ENCODE results near the gene TNFRSF14. TPM values are rescaled to one million over a fixed set of nuclear protein-coding genes. Genes with fewer than 3 reads are reported as not detected.
A peak's percentile ranks its signal among the peaks of the same experiment; 100 is the strongest.

Gene TNFRSF14
- total RNA-seq, 2 experiments from 2014 or later: 131 to 134 TPM

DNA sequence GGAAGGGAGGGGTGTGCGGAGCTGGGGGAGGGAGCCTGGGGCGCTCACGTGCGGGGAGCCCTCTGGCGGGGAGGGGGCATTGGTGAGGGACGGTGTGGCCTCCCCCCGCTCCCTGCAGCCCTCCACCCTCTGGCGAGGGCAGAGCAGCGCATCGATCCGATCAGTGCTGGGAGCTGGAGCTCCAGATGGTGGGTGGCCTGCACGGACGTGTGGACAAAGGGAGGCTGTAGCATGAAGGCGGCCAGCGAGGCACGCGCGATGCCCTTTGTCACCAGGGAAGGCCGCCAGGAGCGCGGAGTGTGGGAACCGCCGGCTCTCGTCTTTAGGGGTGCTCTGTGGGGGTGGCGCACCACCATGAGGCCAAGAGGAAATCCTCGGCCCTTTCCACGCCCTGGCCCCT lies 20.7 kb upstream of the TNFRSF14 start:
- ATAC-seq (ENCODE audit: low read depth) (no peak), DNase-seq (no peak)
- POLR2A ChIA-PET: interaction anchor here (1.2 kb wide), 1 partner anchor 9 kb away, joined by 5 read pairs; the partner anchor contains the start of gene PANK4
- Mint-ChIP-seq H3K4me3 (no peak overlapping the region), H3K4me1 (peaks cover 1% of the 10 kb centered on the region), H3K27me3 (peaks cover 10% of the 10 kb centered on the region), H3K36me3 (no peaks in the 10 kb centered on the region), H3K9me3 (no peaks in the 10 kb centered on the region), H3K27ac (no peak overlapping the region)

DNA sequence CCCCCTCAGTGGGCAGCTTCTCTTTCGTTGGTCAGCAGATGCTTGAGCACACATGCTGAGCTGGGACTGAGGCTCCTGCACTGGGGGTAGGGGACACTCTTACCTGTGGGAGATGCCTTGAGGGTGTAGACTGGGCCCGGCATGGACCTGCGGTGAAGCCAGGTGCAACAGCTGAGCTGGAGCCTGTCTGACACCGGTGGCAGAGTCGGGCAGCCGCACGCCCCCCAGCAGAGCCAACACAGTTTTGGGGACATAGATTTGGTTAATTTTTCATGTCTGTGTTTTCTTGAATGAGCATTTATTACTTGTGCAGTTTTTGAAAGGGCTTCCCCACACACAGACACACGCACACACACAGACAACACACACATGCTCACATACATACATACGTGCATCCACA lies 20.2 kb upstream of the TNFRSF14 start:
- H3K27ac Mint-ChIP-seq: no peak overlapping the region
- H3K27me3 Mint-ChIP-seq: peaks cover 5% of the 10 kb centered on the region
- H3K4me1 Mint-ChIP-seq: peaks cover under 1% of the 10 kb centered on the region
- DNase-seq: no peak
- H3K36me3 Mint-ChIP-seq: no peaks in the 10 kb centered on the region
- H3K4me3 Mint-ChIP-seq: no peak overlapping the region
- POLR2A ChIA-PET: interaction anchor here (1.2 kb wide), 2 partner anchors 10 to 11 kb away, joined by 4 to 5 read pairs; partner anchors contain the start of gene PANK4
- H3K9me3 Mint-ChIP-seq: no peaks in the 10 kb centered on the region
- no peak for ATAC-seq (ENCODE audit: low read depth)

DNA sequence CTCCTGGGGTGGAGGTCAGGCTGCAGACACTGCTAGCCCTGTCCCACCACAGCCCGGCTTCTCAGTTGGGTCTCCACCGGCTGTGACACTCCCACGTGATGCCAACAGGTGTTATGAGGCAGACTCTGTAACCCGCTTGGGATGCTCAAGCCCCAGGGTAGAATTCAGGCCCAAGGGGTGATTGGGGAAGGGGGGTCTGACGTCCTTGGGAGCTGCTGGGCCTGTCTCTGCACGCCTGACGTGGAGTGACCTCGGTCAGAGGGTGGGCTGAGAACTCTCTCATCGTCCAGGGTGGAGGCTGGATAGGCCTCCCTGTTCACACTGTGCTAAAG lies 18.4 kb upstream of the TNFRSF14 start:
- H3K36me3 Mint-ChIP-seq: no peaks in the 10 kb centered on the region
- ATAC-seq (ENCODE audit: low read depth): no peak
- H3K4me3 Mint-ChIP-seq: no peak overlapping the region
- no peak for DNase-seq
- H3K27ac Mint-ChIP-seq: no peak overlapping the region
- peaks cover 8% of the 10 kb centered on the region for H3K27me3 Mint-ChIP-seq
- no peaks in the 10 kb centered on the region for H3K9me3 Mint-ChIP-seq
- POLR2A ChIA-PET: no interaction called here
- H3K4me1 Mint-ChIP-seq: no peaks in the 10 kb centered on the region

DNA sequence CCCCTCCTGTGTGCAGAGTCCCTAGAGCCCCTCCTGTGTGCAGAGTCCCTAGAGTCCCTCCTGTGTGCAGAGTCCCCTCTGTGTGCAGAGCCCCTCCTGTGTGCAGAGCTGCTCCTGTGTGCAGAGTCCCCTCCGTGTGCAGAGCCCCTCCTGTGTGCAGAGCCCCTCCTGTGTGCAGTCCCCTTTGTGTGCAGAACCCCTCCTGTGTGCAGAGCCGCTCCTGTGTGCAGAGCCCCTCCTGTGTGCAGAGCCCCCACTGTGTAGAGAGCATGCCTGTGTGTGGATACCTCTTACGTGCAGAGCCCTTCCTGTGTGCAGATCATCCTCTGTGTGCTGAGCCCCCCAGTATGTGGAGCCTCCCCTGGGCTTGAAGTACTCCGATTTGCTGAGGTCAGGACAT lies 17.8 kb upstream of the TNFRSF14 start:
- Mint-ChIP-seq H3K27me3 (peaks cover 8% of the 10 kb centered on the region), H3K4me1 (no peaks in the 10 kb centered on the region), H3K27ac (no peak overlapping the region), H3K9me3 (no peaks in the 10 kb centered on the region), H3K36me3 (no peaks in the 10 kb centered on the region), H3K4me3 (no peak overlapping the region)
- ATAC-seq (ENCODE audit: low read depth): no peak
- no peak for DNase-seq
- POLR2A ChIA-PET: no interaction called here

DNA sequence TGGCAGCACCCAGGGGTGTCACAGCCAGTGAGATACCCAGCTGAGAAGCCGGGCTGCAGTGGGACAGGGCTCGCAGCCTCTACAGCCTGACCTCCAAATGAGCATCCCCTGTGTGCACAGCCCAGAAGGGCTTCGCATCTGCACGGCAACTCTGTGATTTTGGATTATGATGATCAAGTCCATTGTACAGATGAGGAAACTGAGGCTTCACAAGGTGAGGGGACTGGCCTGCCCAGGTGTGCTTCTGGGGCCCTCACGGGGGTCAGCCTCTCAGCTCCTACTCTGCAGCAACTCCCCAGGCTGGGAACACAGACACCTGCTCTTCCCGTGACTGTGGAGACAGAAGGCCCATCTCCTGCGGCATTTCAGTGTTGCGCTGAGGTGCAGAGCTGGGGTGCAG lies 17.3 kb upstream of the TNFRSF14 start:
- no peaks in the 10 kb centered on the region for H3K4me1 Mint-ChIP-seq
- POLR2A ChIA-PET: no interaction called here
- no peaks in the 10 kb centered on the region for H3K9me3 Mint-ChIP-seq
- DNase-seq: no peak
- no peak for ATAC-seq (ENCODE audit: low read depth)
- H3K4me3 Mint-ChIP-seq: no peak overlapping the region
- no peaks in the 10 kb centered on the region for H3K36me3 Mint-ChIP-seq
- H3K27me3 Mint-ChIP-seq: peaks cover 8% of the 10 kb centered on the region
- H3K27ac Mint-ChIP-seq: no peak overlapping the region

DNA sequence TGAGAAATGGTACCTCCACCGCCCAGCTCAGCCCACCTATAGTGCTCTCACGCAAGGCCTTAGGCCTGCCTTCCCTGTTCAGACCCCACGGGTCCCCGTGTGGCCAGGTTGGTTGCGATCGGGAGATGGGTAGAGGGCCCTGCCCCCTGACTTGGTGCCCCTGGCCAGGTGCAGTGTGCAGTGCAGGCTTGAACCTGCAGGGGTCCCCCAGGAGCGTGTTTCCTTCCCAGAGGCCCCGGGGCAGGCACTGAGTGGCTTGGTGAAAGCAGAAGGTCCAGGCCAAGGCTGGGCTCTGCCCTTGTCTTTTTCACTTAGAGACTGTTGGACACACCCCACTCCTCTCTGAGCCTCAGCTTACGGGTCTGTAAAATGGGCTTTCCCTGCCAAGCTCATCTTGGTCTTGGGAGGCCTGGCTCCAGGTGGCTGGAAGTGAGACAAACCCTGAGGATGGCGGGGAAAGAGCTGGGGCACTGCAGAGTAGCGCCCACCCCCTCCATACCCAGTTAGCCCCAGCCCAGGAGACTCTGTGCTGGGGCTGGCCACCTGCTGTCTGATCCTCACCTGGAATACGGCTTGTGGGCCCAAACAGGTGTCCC lies 16.8 kb upstream of the TNFRSF14 start:
- Mint-ChIP-seq H3K4me1 (no peaks in the 10 kb centered on the region), H3K4me3 (no peak overlapping the region)
- peak; percentile 55 for DNase-seq

DNA sequence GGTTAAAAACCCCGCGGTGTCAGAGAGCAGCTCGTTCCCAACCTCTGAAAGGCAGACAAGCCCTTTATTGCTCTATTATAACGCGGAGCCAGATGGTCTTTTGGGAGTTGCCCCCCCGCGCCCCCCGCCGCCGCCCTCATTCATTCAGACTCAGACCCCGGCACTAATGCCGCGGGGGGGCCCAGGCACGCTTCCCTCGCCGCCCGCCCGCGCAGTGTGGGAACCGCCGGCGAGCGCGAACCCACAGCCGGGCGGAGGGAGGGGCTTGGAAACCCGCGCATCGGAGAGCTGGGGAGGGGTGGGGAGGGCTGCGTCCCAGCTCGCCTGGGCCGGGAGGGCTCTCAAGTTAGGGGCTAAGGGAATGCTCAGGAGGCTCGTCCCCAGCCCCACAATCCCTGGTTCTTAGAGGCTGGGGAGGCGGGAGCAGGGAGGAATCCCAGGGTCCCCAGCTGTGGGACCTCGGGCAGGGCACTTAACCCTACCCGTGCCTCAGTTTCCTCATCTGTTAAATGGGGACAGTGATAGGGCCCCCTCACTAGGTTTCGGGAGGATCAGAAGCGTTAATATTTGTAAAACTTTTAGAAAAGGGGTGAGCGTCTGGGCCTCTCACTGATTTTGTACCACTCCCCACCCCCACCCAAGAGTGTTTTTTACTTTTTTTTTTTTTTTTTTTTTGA lies 15.2 kb upstream of the TNFRSF14 start:
- ATAC-seq (ENCODE audit: low read depth): no peak
- Mint-ChIP-seq H3K9me3 (no peaks in the 10 kb centered on the region), H3K36me3 (no peaks in the 10 kb centered on the region), H3K27me3 (peaks cover 8% of the 10 kb centered on the region), H3K27ac (no peak overlapping the region), H3K4me3 (no peak overlapping the region), H3K4me1 (no peaks in the 10 kb centered on the region)
- DNase-seq: no peak
- POLR2A ChIA-PET: interaction anchor here (0.9 to 1.2 kb wide), 4 partner anchors 15 to 17 kb away, joined by 3 to 4 read pairs (median 4); partner anchors contain the start of gene TNFRSF14

More for the DNA sequence above, 16.8 kb upstream of the TNFRSF14 start:
- H3K36me3 Mint-ChIP-seq: no peaks in the 10 kb centered on the region
- peaks cover 8% of the 10 kb centered on the region for H3K27me3 Mint-ChIP-seq
- H3K27ac Mint-ChIP-seq: no peak overlapping the region
- no peaks in the 10 kb centered on the region for H3K9me3 Mint-ChIP-seq
- POLR2A ChIA-PET: interaction anchor here (0.7 kb wide), 1 partner anchor 46 kb away, joined by 3 read pairs; no protein-coding TSS in a partner anchor
- no peak for ATAC-seq (ENCODE audit: low read depth)

DNA sequence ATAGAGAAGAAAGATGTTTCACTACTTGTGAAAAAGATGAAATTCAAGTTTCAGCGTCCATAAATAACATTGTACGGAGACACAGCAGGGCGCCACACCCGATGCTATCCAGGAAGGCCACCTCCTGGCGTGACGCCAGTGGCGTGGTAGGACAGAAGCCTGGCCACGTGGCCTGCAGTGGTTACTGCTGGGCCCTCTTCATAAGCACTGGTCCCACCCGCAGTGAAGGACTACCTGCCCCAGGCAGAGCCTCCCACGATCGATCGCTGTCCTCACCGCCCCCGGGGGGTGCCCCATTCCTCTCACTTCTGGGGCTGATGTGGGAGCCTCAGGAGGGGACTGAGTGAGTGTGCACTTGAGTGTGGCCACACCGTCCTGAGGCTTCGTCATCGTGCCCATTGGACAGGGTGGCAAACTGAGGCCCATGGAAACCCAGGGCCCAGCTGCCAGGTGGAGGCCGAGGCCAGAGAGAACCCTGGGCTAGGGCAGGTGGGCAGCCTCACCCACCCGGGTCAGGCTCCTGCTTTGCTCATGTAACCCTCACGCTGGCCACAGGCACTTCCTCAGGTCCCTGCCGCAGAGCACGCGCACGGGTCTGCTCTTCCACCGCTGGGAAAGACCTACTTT lies 14.4 kb upstream of the TNFRSF14 start:
- no peak for ATAC-seq (ENCODE audit: low read depth)
- Mint-ChIP-seq H3K27ac (no peak overlapping the region), H3K4me3 (no peak overlapping the region), H3K4me1 (no peaks in the 10 kb centered on the region), H3K36me3 (no peaks in the 10 kb centered on the region), H3K27me3 (peaks cover 5% of the 10 kb centered on the region), H3K9me3 (no peaks in the 10 kb centered on the region)
- no peak for DNase-seq
- POLR2A ChIA-PET: interaction anchor here (1.0 to 1.3 kb wide), 4 partner anchors 14 to 42 kb away, joined by 3 to 4 read pairs (median 4); partner anchors contain the start of genes PANK4 and TNFRSF14

DNA sequence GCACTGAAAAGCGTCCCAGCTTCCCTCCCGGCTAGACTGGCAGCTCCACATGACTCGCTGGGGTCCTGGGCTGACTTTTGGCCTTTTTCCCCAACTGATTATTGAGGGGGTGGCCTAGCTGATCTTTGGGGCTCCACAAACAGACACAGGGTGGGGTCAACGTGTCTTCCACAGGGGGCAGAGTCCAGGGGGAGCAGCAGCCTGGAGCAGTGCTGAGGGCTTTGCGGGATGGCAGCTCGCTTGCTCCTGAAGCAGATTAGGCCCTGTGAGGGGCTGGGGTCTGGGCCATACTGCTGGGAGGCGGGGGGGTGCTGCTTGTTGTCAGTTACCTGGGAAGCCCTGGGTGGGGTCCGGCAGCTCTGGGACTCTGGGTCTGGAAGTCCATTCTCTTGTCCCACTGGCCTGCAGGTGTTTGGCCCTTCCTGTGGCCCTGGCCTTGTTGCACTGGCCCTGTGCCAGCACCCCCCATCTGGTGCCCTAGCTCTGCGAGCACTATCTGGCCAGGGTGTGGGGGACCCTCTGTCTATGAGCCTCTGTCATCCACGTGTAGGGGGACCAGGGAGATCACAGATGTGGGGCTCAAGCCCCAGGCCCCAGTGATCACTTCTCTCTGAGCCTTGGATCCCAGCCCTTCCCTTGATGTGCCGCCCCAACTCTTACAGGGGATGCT lies 13.8 kb upstream of the TNFRSF14 start:
- H3K36me3 Mint-ChIP-seq: no peaks in the 10 kb centered on the region
- ATAC-seq (ENCODE audit: low read depth) (no peak), DNase-seq (no peak)
- no peak overlapping the region for H3K4me3 Mint-ChIP-seq
- POLR2A ChIA-PET: interaction anchor here (1.0 to 1.3 kb wide), 4 partner anchors 14 to 42 kb away, joined by 3 to 4 read pairs (median 4); partner anchors contain the start of genes PANK4 and TNFRSF14
- H3K27me3 Mint-ChIP-seq: peaks cover 5% of the 10 kb centered on the region
- H3K9me3 Mint-ChIP-seq: no peaks in the 10 kb centered on the region
- H3K27ac Mint-ChIP-seq: peak overlapping the region; percentile 38
- no peaks in the 10 kb centered on the region for H3K4me1 Mint-ChIP-seq

DNA sequence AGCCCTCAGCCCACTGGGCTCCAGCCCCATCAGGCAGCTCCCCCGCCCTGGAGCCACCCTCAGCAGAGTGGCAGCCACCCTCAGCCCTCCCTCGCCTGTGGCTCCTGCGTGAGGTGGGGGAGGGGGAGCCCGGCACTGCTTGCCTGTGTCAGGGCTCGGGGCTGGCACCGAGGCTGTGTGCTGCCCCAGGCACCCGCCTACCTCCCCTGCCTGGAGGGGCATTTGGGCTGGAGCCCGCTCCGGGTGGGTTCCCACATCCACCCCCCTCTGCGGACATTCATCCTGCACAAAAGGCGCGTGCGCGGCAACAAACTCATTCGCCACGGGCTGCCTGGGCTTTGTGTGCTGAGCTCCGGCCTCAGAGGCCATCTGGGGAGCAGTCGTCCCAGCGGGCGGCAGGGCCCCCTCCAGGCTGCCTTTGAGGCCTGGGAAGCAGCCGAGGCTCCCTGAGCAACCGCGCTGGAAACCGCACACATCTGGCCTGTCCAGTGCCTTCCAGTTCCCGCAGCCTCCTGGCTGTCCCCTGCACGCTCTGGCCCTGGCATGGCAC lies 12.6 kb upstream of the TNFRSF14 start:
- H3K27ac Mint-ChIP-seq: no peak overlapping the region
- peaks cover 3% of the 10 kb centered on the region for H3K4me1 Mint-ChIP-seq
- H3K4me3 Mint-ChIP-seq: no peak overlapping the region
- H3K9me3 Mint-ChIP-seq: no peaks in the 10 kb centered on the region
- POLR2A ChIA-PET: interaction anchor here (0.7 to 6.9 kb wide), 2 partner anchors 10 to 18 kb away, joined by 3 to 128 read pairs; partner anchors contain the start of gene PANK4
- H3K27me3 Mint-ChIP-seq: peaks cover 5% of the 10 kb centered on the region
- no peaks in the 10 kb centered on the region for H3K36me3 Mint-ChIP-seq
- ATAC-seq (ENCODE audit: low read depth) (no peak), DNase-seq (peak; percentile 66)

DNA sequence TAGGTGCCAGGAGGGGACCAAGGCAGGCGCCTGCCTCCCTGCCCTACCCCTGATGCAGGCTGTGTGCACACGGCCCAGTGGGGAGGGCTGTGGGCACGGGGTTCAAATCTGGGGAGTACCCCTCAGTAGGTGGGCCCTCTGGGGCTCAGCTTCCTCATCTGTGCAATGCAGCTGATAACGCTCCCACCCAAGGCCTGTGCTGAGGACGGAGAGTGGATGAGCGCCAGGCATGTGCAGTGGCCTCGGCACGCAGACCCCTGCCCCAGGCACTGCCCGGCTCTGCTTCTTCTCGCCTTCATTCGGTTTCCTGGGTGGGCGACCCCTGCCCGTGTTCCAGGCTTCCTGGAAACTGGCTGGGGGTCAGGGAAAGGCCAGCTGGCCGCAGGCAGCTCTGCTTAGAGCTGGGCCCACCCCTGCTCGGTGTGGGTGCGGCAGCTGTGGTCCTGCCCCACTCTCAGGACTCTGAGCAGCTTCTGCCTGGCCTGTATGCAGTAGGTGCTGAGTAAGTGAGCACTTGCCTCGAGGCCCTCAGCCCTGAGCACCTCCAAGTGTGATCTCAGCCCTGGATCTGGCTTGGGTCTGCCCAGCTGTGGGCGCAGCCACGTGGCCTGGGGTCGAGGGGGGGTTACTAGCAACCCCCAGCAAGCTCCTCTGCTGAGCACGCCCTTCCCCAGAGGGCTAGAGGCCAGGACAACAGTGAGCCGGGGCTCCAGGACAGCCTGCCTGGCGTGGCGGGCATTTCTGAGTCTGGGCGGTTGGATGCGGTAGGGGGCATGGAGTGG lies 11.9 kb upstream of the TNFRSF14 start:
- no peak for ATAC-seq (ENCODE audit: low read depth)
- Mint-ChIP-seq H3K36me3 (no peaks in the 10 kb centered on the region), H3K9me3 (no peaks in the 10 kb centered on the region), H3K27me3 (peaks cover 5% of the 10 kb centered on the region), H3K27ac (no peak overlapping the region), H3K4me3 (no peak overlapping the region), H3K4me1 (peaks cover 7% of the 10 kb centered on the region)
- no peak for DNase-seq
- POLR2A ChIA-PET: interaction anchor here (0.7 to 6.9 kb wide), 6 partner anchors 10 to 131 kb away, joined by 3 to 128 read pairs (median 18); partner anchors contain the start of genes HES5, PANK4 and TNFRSF14

DNA sequence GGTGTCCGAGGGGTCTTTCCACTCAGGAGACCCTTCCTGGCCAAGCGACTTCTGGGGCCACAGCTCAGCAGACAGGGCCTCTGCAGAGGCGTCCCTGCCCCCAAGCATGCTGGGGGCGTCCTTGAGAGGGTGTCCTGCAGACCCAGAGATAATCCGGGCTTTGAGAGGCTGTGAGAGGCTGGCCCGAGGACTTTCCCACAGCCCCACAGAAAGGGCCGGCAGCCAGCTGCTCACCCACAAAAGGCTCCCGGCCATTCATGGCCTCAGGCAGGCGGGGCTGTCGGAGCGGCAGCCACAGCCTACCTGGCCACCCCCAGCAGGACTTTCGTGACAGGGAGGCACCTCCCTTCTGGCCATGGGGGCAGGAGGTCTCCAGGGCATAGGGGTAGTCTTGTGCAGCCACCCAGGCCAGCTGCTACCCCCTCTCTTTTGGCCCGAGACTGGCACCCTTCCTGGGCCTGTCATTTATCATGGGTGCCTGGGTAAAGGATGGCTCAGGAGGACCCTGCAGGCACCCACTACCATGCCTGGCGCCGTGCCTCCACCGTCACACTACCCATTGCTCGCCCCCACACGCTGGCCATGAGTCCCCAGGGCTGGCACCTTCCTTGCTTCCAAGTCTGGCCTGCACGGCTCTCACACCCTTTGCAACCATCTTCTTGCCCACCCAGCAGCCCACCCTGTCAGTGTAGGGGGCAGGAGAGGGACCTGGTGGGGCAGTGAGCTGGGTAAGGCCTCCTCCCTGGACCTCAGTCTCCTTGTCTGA lies 11.1 kb upstream of the TNFRSF14 start:
- Mint-ChIP-seq H3K4me3 (no peak overlapping the region), H3K36me3 (no peaks in the 10 kb centered on the region), H3K27me3 (peaks cover 5% of the 10 kb centered on the region), H3K4me1 (peaks cover 7% of the 10 kb centered on the region), H3K27ac (no peak overlapping the region), H3K9me3 (no peaks in the 10 kb centered on the region)
- no peak for ATAC-seq (ENCODE audit: low read depth)
- DNase-seq: no peak
- POLR2A ChIA-PET: interaction anchor here (0.8 to 6.9 kb wide), 12 partner anchors 11 to 350 kb away, joined by 3 to 128 read pairs (median 6); partner anchors contain the start of genes FAAP20, HES5, MORN1 and PANK4

All from activated naive CD8-positive, alpha-beta T cell treated with anti-CD3 and anti-CD28 coated beads, Interleukin-2, amount 10 ng/mL, durations not matched to agents 7 days and 5 days (primary cell).